HS-27A (cell line): ENCODE results near the gene CIITA.

ENCODE experiments used
- DNase-seq: peaks from one replicate; pipeline ENCODE4 v3.0.0-alpha.2; 2012; ENCODE audit warnings: low read depth, missing footprints

Gene CIITA

GRCh38 chr16:10979717-10980601, 103.0 kb downstream of the CIITA start:
- DNase-seq: no peak

DNA sequence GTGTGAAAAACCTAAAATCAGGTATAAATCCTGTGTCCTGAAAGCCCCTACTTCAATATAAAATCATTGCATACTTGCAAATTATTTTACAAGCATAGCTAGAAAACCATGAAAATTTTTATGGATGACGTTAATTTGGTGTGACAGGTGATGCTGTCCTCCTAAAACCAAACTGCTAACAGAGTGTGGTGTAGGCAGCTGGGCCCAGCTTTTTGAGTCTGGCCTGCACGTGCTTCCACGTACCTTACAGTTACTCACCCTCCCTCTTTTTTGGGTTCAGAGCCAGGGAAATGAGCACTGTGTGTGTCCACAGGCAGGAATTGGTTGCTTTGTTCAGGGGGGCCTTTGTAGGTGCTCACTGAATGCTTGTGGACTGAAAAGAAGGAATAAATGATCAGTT, 103.8 kb downstream of the CIITA start:
- DNase-seq: no peak

GRCh38 chr16:10981697-10982216, 104.8 kb downstream of the CIITA start:
- DNase-seq: no peak

DNA sequence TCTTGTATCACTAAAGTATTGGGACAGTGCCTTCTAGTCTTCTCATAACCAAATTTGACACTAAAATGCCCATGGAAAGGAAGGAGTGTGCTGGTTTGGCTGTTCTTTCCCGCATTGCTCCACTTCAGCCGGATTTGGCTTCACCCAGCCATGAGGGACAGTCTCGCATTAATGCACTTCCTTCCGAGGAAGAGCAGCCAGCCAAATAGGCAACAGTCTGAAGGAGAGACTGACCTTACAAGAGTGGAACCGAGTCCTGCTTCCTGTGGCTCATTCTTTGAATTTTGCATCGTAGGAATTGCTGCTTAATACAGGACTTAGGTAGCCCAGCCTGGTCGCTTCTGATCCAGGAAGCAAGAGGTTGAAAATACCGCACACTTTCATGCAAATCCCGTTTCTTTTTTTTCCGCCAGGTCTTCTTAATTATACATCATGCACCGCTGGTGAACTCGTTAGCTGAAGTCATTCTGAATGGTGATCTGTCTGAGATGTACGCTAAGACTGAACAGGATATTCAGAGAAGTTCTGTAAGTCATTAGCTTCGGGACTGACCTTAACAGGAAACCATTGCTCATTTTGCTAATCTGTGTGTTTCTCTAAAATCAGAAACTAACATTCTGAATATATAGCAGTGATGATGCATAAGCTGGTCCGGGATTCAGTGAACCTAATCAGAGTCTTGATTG, 105.6 kb downstream of the CIITA start:
- no peak for DNase-seq

DNA sequence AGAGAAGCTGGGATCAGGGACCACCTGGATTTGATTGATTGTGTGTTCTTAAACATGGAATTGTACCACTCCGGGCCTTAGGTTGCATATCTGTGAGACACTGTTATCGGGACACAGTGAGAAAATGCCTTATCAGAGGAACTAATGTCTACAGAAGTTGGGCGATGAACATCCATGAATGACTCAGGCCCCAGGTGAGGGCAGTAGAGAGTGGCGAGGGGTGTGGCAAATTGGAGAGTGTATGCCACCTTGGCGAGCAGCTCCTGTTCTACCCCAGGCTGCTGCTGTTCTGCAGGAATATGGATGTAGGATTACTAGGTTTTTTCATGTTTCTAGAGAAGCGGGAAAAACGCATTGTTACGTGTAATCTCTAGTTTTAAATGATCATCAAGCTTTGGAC, 106.2 kb downstream of the CIITA start:
- DNase-seq: no peak

GRCh38 chr16:10984509-10984908, 107.5 kb downstream of the CIITA start:
- DNase-seq: no peak
